Sigmoid colon (tissue), 4 donors: Measurements from ENCODE around the gene HCN3.

Experiments
- EP300 ChIP-seq, 4 donors: sonication (generic); formaldehyde crosslinking; IDR thresholded peaks; one replicate each; pipeline ENCODE4 v1.6.1; 2017; ENCODE audit warnings: antibody characterized with exemption in 4 of 4
- POLR2A ChIP-seq, 2 donors: fragments of 450-650 bp; IDR thresholded peaks; one replicate each; pipeline ENCODE4 v1.6.1; 2016; ENCODE audit warnings: antibody characterized with exemption in 2 of 2, mild to moderate bottlenecking in 2 of 2, moderate library complexity in 2 of 2

GRCh38 chr1:155253797-155254196 is 23.5 kb upstream of the HCN3 start:
- TF ChIP-seq POLR2A (IDR thresholded peaks at IDR 0.05) (no peak), EP300 (IDR thresholded peaks at IDR 0.05) (no peak)
